Measurements from ENCODE around the gene FRRS1. TPM values are rescaled to one million over a fixed set of nuclear protein-coding genes. Genes with fewer than 3 reads are reported as not detected.

The FRRS1 gene
- polyA plus RNA-seq, 1 donor (not counting 4 experiments of a cell fraction or from before 2014, with no cell fraction given): 11.2 TPM

DNA sequence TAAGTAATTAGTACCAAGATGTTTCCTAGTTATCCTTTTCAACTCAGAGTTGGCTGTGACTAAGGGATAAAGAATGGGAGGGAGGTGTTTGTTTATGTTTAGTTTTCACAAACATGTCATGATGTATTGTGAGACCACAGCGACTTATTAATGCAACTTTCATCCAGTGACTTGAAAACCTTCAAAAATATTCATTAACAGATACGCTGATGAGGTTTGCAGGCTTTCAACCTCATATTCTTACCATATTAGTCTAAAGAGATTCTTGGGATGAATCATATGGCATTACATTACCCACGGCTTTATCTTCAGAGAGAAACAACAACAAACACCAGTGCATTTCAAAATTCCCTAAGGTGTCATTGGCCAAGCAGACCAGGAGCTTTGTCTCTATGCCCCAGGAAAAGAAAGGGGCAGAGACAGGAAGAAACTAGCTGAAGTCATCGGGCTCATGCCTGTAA is 84.1 kb downstream of the FRRS1 start:
- no peaks in the 10 kb centered on the region for H3K27me3 ChIP-seq (ENCODE audit: control insufficient read depth, extremely low read depth, insufficient read depth, low read length)
- no peak overlapping the region for H3K4me2 ChIP-seq (ENCODE audit: control insufficient read depth, extremely low read depth, insufficient read depth, low read depth, low read length)
- H3K9me3 ChIP-seq (ENCODE audit: control insufficient read depth, low read depth, low read length): no peaks in the 10 kb centered on the region
- no peaks in the 10 kb centered on the region for H3K36me3 ChIP-seq (ENCODE audit: control insufficient read depth in 2 of 2, extremely low read depth in 1 of 2, insufficient read depth in 2 of 2, low read length in 2 of 2)
- H3K9ac ChIP-seq (ENCODE audit: control insufficient read depth, extremely low read depth, insufficient read depth, low read length): no peak overlapping the region
- DNase-seq (ENCODE audit: low read depth, low spot score): no peak
- no peaks in the 10 kb centered on the region for H3K9me1 ChIP-seq (ENCODE audit: control insufficient read depth, extremely low read depth, insufficient read depth, low read length)
- TF ChIP-seq EZH2 (IDR thresholded peaks at IDR 0.05; ENCODE audit: low read length): no peak
- TF ChIP-seq, protein P1, sequence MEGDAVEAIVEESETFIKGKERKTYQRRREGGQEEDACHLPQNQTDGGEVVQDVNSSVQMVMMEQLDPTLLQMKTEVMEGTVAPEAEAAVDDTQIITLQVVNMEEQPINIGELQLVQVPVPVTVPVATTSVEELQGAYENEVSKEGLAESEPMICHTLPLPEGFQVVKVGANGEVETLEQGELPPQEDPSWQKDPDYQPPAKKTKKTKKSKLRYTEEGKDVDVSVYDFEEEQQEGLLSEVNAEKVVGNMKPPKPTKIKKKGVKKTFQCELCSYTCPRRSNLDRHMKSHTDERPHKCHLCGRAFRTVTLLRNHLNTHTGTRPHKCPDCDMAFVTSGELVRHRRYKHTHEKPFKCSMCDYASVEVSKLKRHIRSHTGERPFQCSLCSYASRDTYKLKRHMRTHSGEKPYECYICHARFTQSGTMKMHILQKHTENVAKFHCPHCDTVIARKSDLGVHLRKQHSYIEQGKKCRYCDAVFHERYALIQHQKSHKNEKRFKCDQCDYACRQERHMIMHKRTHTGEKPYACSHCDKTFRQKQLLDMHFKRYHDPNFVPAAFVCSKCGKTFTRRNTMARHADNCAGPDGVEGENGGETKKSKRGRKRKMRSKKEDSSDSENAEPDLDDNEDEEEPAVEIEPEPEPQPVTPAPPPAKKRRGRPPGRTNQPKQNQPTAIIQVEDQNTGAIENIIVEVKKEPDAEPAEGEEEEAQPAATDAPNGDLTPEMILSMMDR (optimal IDR thresholded peaks at IDR 0.05 in 1 of 3, IDR thresholded peaks at IDR 0.05 in 1 of 3, conservative IDR thresholded peaks at IDR 0.05 in 1 of 3; ENCODE audit: extremely low read depth in 1 of 3, insufficient read depth in 2 of 3, low read length in 3 of 3): no peak
- no peak for FAIRE-seq
- H4K20me1 ChIP-seq (ENCODE audit: control insufficient read depth, extremely low read depth, insufficient read depth, low read length): no peaks in the 10 kb centered on the region
- H3K27ac ChIP-seq (ENCODE audit: control insufficient read depth, insufficient read depth, low read length): no peak overlapping the region
- H3K4me1 ChIP-seq (ENCODE audit: control insufficient read depth, extremely low read depth, insufficient read depth, low read length): peaks cover 8% of the 10 kb centered on the region
- no peaks in the 10 kb centered on the region for H3K79me2 ChIP-seq (ENCODE audit: control insufficient read depth, insufficient read depth, low read length)
- no peak overlapping the region for H2AFZ ChIP-seq (ENCODE audit: control insufficient read depth, low read length)
- dilution Hi-C loops (cut with MboI; ENCODE audit: extremely low pct_ligation_motif_present, low sequenced_read_pairs): no loop called here
- H3K4me3 ChIP-seq (ENCODE audit: control insufficient read depth in 2 of 3, extremely low read depth in 1 of 3, insufficient read depth in 2 of 3, low read depth in 1 of 3, low read length in 3 of 3): no peak overlapping the region

DNA sequence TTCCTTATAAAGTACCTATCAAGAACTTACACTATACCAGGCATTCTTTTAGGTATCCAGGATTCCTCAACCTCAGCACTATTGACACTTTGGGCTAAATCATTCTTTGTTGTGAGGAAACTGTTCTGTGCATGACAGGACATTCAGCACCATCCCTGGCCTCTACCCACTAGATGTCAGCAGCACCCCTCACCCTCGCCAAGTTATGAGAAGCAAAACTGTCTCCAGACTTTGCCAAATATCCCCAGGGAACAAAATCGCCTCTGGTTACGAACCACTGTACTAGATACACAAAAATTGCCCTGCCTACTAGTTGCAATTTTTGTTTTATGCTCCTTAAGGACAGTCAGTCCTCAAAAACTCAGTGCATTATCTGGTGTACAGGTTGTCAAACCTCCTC is 84.9 kb downstream of the FRRS1 start:
- Histone ChIP-seq H3K9me3 (ENCODE audit: control insufficient read depth, low read depth, low read length) (no peaks in the 10 kb centered on the region), H3K4me2 (ENCODE audit: control insufficient read depth, extremely low read depth, insufficient read depth, low read depth, low read length) (no peak overlapping the region), H3K9me1 (ENCODE audit: control insufficient read depth, extremely low read depth, insufficient read depth, low read length) (no peaks in the 10 kb centered on the region), H3K79me2 (ENCODE audit: control insufficient read depth, insufficient read depth, low read length) (no peaks in the 10 kb centered on the region), H3K4me3 (ENCODE audit: control insufficient read depth in 2 of 3, extremely low read depth in 1 of 3, insufficient read depth in 2 of 3, low read depth in 1 of 3, low read length in 3 of 3) (no peak overlapping the region), H3K9ac (ENCODE audit: control insufficient read depth, extremely low read depth, insufficient read depth, low read length) (no peak overlapping the region), H4K20me1 (ENCODE audit: control insufficient read depth, extremely low read depth, insufficient read depth, low read length) (no peaks in the 10 kb centered on the region), H3K27ac (ENCODE audit: control insufficient read depth, insufficient read depth, low read length) (no peak overlapping the region), H3K27me3 (ENCODE audit: control insufficient read depth, extremely low read depth, insufficient read depth, low read length) (no peaks in the 10 kb centered on the region), H2AFZ (ENCODE audit: control insufficient read depth, low read length) (no peak overlapping the region), H3K4me1 (ENCODE audit: control insufficient read depth, extremely low read depth, insufficient read depth, low read length) (peaks cover 8% of the 10 kb centered on the region), H3K36me3 (ENCODE audit: control insufficient read depth in 2 of 2, extremely low read depth in 1 of 2, insufficient read depth in 2 of 2, low read length in 2 of 2) (no peaks in the 10 kb centered on the region)
- dilution Hi-C loops (cut with MboI; ENCODE audit: extremely low pct_ligation_motif_present, low sequenced_read_pairs): no loop called here
- DNase-seq (ENCODE audit: low read depth, low spot score): no peak
- TF ChIP-seq EZH2 (IDR thresholded peaks at IDR 0.05; ENCODE audit: low read length): no peak
- TF ChIP-seq, protein P1 (optimal IDR thresholded peaks at IDR 0.05 in 1 of 3, IDR thresholded peaks at IDR 0.05 in 1 of 3, conservative IDR thresholded peaks at IDR 0.05 in 1 of 3; ENCODE audit: extremely low read depth in 1 of 3, insufficient read depth in 2 of 3, low read length in 3 of 3): no peak
- no peak for FAIRE-seq
